ENCODE measurements around the gene RUNX1. TPM values are rescaled to one million over a fixed set of nuclear protein-coding genes. Genes with fewer than 3 reads are reported as not detected.

Gene RUNX1
- total and polyA plus RNA-seq, 2 of the 13 experiments (the other 11 are each of a cell fraction or from before 2014, with no cell fraction given), result 5.4 to 6.4 TPM

DNA sequence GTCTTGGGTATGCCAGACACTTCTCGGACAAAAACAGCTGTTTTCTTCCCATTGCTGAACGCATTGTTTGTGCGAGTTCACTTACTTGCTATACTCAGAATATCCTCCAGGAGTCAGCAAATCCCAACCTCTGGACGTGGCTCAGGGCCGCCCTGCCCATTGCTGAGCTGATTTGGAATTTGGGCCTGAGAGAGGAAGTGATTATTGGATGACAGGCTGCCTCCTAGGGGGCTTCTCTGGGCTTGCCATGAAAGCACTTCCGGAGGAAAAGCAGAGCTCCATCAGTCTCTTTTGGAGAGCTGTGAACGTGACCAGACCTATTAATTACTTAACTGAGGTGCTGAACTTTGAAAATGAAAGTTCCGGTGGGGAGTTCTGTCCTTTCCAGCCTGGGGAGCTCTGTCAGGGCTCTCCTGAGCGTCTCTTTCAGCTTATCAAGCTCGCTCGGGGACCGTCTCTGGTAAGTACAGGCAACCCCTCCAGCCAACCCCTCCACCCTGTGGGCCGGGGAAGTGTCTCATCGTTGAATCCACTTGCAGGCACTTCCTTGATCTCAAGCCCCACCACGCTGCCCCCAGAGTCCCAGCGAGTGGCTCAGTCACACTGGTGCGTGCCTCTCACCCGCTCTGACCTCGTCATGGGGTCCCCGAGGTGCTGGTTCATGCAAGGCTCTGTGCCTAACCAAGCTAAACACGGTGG is 303.4 kb downstream of the RUNX1 start (continued):
- TF ChIP-seq, protein P1, sequence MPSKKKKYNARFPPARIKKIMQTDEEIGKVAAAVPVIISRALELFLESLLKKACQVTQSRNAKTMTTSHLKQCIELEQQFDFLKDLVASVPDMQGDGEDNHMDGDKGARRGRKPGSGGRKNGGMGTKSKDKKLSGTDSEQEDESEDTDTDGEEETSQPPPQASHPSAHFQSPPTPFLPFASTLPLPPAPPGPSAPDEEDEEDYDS (CRISPR knock-in tag; IDR thresholded peaks at IDR 0.05), result 0 out of 2 replicates have a peak, but pooled peaks have one; percentile 15
- TF ChIP-seq, protein P2, sequence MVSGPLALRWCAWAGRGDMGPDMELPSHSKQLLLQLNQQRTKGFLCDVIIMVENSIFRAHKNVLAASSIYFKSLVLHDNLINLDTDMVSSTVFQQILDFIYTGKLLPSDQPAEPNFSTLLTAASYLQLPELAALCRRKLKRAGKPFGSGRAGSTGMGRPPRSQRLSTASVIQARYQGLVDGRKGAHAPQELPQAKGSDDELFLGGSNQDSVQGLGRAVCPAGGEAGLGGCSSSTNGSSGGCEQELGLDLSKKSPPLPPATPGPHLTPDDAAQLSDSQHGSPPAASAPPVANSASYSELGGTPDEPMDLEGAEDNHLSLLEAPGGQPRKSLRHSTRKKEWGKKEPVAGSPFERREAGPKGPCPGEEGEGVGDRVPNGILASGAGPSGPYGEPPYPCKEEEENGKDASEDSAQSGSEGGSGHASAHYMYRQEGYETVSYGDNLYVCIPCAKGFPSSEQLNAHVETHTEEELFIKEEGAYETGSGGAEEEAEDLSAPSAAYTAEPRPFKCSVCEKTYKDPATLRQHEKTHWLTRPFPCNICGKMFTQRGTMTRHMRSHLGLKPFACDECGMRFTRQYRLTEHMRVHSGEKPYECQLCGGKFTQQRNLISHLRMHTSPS (CRISPR knock-in tag; IDR thresholded peaks at IDR 0.05; ENCODE audit: low read depth), result no peak
- TF ChIP-seq CC2D1A (CRISPR knock-in tag; IDR thresholded peaks at IDR 0.05) (no peak), ZNF589 (CRISPR knock-in tag; conservative IDR thresholded peaks at IDR 0.05) (no peak), EED (CRISPR knock-in tag; IDR thresholded peaks at IDR 0.05) (no peak), CBX2 (IDR thresholded peaks at IDR 0.05; ENCODE audit: low read depth, low read length) (no peak), CBX2 (CRISPR knock-in tag; IDR thresholded peaks at IDR 0.05; ENCODE audit: low read depth) (no peak), AGO1 (IDR thresholded peaks at IDR 0.05; ENCODE audit: low read depth, low read length, poor library complexity, severe bottlenecking) (no peak), REPIN1 (CRISPR knock-in tag; IDR thresholded peaks at IDR 0.05; ENCODE audit: borderline replicate concordance, low read depth) (peak; percentile 47; the same call in 1 of the 2 replicates), ZNF577 (CRISPR knock-in tag; IDR thresholded peaks at IDR 0.05; ENCODE audit: borderline replicate concordance, low read depth) (no peak), ZNF292 (CRISPR knock-in tag; IDR thresholded peaks at IDR 0.05; ENCODE audit: borderline replicate concordance, low read depth) (peak; percentile 47; the same call in 1 of the 2 replicates), FOXK1 (CRISPR knock-in tag; IDR thresholded peaks at IDR 0.05; ENCODE audit: borderline replicate concordance, low read depth) (no peak), KAT7 (CRISPR knock-in tag; IDR thresholded peaks at IDR 0.05; ENCODE audit: borderline replicate concordance) (no peak), ZSCAN5A (CRISPR knock-in tag; IDR thresholded peaks at IDR 0.05; ENCODE audit: borderline replicate concordance) (peak; percentile 69; the same call in 1 of the 2 replicates), AFF4 (CRISPR knock-in tag; IDR thresholded peaks at IDR 0.05) (no peak)
- TF ChIP-seq, protein P3, sequence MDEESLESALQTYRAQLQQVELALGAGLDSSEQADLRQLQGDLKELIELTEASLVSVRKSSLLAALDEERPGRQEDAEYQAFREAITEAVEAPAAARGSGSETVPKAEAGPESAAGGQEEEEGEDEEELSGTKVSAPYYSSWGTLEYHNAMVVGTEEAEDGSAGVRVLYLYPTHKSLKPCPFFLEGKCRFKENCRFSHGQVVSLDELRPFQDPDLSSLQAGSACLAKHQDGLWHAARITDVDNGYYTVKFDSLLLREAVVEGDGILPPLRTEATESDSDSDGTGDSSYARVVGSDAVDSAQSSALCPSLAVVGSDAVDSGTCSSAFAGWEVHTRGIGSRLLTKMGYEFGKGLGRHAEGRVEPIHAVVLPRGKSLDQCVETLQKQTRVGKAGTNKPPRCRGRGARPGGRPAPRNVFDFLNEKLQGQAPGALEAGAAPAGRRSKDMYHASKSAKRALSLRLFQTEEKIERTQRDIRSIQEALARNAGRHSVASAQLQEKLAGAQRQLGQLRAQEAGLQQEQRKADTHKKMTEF (CRISPR knock-in tag; IDR thresholded peaks at IDR 0.05), result 0 out of 2 replicates have a peak, but pooled peaks have one; percentile 54
- TF ChIP-seq, protein P4, sequence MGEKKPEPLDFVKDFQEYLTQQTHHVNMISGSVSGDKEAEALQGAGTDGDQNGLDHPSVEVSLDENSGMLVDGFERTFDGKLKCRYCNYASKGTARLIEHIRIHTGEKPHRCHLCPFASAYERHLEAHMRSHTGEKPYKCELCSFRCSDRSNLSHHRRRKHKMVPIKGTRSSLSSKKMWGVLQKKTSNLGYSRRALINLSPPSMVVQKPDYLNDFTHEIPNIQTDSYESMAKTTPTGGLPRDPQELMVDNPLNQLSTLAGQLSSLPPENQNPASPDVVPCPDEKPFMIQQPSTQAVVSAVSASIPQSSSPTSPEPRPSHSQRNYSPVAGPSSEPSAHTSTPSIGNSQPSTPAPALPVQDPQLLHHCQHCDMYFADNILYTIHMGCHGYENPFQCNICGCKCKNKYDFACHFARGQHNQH (CRISPR knock-in tag; IDR thresholded peaks at IDR 0.05), result 0 out of 2 replicates have a peak, but pooled peaks have one; percentile 50

Data from HepG2 (cell line).